Retina (tissue), 1 donor: ENCODE measurements around the gene TCEAL6.
"Not testable (repeated sequence)": the region's sequence is repeated elsewhere in the genome, so short reads cannot be mapped to it uniquely, and the experiment has no call there.

ENCODE experiments used
- DNase-seq: peaks from one replicate; pipeline ENCODE4 v3.0.0-alpha.2; 2016

TCEAL6 gene

DNA sequence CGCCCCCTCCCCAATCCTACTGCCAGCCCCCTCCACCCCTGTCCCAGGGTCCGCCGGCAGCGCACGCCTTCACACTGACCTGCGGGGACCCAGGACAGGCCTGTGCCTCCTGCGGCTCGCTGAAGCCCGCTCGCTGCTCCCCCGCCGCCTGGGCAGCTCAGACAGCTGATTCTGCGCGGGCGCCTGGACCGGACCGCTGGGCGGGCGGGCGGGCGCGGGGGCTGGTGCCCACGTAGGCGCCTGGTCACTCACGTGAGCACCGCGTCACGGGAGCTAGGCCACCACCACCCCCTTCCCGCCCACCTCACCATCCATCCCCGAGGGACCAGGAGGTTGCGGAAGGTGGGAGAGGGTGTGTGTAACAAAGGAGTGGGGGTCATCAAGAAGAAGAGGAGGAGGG lies at the start of gene TCEAL6:
Gene TCEAL6, minus strand, starts transcription at position 208 of the 400 bp plus-strand sequence.
- DNase-seq, result not testable (repeated sequence)

DNA sequence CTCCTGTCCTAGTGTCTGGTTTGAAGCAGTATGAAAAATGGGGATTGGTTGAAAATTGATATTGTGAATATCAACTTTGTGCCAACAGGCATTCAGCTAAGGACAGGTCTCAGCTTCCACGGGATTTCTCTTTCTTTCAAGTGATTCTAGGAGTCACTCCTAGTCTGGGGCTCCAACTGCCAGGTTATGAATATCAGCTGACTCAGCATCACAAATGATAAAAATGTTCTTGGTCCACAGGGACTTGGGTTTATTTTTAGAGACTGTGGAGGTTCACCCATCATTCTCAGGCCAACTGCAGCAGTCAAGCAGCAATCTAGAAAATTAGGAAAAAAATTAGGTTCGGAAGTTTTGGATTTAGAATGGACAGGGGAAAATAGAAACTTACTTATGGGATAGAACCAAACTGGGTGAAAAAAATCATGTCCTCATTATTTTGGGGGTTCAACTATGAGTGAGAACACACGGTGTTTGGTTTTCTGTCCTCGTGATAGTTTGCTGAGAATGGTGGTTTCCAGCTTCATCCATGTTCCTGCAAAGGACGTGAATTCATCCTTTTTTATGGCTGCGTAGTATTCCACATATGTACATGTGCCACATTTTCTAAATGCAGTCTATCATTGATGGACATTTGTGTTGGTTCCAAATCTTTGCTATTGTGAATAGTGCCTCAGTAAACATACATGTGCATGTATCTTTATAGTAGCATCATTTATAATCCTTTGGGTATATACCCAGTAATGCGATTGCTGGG lies 43.9 kb upstream of the TCEAL6 start:
- no peak for DNase-seq

DNA sequence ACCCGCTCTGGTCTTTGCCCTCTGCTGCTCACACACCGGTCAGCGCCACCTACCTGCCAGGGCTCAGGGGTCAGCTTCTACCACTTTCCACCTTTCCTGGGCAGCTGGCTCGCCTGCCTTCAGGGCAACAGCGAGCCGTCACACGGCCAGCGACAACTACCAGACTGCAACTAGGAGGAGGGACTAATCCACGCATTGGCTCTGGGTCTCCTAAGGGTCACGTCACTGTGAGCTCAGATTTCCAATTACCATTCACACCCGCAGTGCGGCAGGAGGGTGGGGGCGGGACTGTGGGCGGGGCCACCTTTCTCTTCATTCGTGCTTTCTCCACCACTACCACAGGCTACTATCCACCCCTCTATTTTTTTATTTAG lies 13.5 kb upstream of the TCEAL6 start, which contains the start of gene BEX5:
Gene BEX5, minus strand, starts transcription at position 172 of the 374 bp plus-strand sequence. CDS start 1,712 bp downstream, outside the sequence.
- no peak for DNase-seq

DNA sequence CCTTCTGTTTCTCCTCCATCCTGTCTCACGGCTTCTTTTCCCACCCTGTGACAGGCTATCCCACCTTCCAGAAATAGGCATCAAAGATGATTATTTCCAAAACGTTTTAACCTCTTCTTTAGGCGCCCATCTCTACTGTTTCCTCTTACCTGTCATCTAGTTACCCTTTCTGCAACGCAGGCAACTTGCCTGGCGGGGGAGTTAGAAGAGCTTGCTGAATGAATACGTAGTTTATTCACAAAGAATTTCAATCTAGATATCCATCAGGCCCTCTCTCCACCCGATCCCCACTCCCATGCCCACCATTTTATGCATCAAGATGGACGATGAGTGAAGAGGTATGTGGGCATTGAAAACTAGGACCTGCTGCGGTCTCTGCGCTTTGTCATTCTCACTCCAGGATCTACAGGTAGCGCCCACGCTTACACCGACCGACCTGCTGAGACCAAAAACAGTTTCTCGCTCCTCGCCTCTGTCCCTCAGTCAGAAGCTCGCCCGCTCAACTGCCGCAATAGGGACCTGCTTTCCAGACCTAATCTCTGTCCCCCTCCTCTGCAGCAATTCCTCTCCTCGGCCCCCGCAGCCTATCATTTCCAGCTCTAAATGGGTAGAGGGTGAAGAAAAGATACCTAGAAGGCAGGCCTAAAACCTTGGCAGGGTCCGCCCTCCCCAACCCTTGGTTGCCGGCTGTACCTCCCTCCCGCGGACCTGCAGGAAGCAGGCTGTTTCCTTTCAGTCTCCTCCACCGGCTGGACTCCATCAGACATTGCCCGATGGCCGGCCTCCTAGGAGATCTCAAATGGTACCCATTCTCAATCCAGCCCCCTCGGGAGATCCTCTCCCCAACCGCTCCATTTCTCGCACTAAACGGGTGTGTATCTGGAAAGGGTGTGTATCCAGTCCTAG lies 12.9 kb upstream of the TCEAL6 start:
- DNase-seq, result peak; percentile 75

DNA sequence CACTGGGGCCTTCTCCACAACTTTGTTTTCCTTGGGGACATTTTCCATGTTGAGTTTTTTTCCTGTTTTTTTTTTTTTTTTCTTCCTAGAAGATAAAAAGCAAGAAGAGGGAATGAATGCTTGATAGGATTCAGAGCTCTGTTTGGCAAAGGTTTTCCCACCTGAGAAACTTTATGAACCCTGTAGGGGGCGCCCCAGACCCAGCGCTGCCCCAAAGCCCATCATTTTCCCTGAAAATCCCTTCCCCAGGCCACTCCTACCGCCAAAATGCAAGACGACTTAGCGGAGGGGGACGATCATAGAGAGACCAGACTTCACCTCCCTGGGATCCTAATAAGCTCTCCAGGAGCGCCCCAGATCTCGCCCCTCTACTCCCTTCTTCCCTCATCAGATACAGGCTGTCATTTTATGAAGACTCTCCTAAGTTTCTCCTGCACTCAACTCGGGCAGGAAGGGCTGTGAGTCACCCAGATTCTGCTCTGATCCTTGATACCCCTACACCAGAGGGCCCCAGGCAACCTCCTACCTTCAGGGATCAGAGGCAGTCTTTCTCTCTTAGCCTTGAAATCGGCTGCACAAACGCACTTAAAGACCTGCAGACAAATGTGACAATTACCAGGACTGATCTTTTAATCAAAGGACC lies 12.1 kb upstream of the TCEAL6 start:
- peak; percentile 42 for DNase-seq

DNA sequence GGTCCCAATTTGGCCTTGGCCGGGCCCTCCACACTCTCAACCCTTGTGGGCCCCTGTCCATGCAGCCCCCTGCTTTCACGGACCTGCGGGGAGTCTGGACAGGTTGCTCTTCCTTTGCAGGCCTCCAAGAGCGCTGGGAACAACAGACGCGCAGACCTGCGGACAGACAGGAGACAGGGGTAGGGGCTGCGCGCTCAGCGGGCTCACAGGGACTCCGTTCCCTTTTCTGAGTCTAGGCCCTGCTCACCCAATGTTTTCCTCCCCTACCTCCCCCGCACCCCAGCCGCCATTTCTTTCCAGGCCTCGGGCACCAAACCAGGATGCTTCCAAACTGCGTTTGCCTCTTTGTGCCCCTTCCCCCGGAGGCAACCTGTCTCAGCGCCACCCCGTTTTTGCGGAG lies 650 bp downstream of the TCEAL6 start:
- DNase-seq, result peak; percentile 14

DNA sequence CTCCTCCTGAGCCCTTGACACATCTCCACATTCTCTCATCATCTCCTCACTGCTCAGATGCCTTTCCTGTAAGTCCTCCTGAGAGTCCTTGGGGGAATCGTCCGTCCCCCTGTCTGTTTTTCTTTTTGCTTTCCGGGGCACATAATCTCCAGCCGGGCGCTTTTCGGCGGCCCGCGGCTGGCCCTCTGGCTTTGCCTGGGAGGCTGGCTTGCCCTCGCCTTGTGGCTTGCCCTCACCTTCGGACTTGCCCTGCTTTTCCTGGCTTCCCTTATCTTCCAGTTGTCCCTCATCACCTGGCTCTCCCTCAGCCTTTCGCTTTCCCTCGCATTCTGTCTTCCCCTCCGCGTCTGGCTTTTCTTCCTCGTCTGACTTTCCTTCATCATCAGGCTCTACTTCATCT lies 1.4 kb downstream of the TCEAL6 start:
- DNase-seq, result not testable (repeated sequence)

DNA sequence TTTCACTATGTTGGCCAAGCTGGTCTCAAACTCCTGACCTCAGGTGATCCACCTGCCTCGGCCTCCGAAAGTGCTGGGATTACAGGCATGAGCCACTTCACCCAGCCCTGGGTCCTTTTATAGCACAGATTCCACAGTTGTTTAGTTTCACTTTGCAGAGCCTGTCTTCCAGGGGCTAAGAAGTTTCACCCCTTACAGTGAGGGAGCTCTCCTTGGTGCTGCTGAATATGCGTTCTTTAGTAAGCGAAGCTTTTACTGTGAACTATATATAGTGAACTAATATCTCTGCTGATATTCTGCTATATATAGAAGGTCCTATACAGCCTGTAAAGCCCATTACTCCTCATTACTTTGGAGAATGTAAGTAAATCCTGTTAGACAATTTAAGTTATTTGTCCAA lies 4.2 kb downstream of the TCEAL6 start:
- no peak for DNase-seq

DNA sequence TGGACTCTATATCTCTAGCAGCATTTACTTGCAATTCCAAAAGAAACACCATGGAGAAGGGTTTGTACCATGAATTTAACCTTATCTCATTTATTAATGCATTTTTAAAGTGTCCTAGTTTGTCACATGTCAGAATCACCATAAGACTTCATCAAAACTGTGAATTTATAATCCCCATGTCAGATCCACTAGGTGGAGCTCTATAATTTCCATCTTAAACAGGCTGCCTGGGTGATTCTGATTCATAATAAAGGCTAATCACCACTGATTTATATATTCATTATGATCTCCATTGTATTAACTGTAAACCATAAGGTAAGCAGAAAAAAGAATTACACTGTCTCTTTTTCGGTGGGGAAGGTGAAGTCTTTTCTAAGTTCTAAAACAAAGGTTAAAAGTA lies 12.8 kb downstream of the TCEAL6 start:
- no peak for DNase-seq

DNA sequence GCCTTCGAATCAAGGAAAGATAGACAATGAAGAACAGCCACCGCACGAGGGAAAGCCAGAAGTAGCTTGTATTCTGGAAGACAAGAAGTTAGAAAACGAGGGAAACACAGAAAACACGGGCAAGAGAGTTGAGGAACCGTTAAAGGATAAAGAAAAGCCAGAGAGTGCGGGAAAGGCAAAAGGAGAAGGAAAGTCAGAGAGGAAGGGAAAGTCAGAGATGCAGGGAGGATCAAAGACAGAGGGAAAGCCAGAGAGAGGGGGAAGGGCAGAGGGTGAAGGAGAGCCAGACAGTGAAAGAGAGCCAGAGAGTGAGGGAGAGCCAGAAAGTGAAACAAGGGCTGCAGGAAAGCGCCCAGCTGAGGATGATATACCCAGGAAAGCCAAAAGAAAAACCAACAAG lies 15.4 kb downstream of the TCEAL6 start:
- peak; percentile 4 for DNase-seq

DNA sequence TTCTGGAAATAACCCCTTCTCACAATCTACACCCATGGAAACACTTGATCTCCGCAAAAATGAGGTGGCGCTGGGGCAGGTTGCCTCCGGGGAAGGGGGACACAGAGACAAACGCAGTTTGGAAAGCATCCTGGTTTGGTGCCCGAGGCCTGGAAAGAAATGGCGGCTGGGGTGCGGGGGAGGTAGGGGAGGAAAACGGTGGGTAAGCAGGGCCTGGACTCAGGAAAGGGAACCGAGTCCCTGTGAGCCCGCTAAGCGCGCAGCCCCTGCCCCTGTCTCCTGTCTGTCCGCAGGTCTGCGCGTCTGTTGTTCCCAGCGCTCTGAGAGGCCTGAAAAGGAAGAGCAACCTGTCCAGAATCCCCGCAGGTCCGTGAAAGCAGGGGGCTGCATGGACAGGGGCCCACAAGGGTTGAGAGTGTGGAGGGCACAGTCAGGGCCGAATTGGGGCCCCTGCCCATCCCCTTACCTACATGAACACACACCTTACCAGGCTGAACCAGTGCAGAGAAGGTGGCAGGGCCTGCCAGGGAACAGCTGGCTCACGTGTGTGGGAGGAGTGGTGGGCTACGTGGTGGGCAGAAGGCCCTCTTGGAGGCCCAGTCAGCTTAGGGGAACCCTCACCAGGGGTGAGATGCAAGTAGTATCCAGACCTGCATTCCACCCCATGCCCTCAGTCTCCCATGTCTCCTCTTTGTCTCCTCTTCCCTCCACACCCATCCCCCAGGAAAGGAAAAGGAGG lies 16.0 kb downstream of the TCEAL6 start:
- DNase-seq, result peak; percentile 26

DNA sequence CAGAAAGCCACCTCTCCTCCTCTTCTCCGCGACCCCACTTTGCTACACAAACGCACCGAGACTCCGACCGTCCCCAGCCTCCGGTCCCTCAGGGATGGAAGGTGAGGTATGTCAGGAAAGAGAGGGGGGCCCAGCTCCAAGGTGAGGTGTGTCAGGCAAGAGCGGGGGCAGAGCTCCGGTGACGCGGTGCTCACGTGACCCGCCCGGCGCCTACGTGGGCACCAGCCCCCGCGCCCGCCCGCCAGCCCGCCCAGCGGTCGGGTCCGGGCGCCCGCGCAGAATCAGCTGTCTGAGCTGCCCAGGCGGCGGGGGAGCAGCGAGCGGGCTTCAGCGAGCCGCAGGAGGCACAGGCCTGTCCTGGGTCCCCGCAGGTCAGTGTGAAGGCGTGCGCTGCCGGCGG lies 16.8 kb downstream of the TCEAL6 start, which contains the start of gene TCEAL2:
Gene TCEAL2, plus strand, starts transcription at position 244 of the 400 bp plus-strand sequence. CDS start 1,152 bp downstream, outside the sequence.
- peak; percentile 64 for DNase-seq

DNA sequence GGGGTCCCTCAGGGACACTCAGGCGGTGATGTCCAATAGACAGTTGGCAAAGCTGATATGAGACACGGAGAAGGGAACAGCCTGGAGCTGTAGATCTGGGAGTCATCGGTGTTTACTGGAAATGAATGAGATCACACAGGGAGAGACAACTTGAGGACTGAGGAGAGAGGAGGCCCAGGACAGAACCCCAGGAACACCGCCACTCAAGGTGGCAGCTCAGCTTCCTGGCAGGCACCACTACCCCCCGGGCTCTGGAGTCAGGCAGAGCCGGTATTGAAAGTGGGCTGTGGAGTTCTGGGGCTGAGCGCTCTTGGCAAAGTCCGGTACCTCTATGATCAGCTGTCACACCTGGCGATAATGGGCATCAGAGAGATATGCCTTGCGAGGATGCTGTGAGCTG lies 17.3 kb downstream of the TCEAL6 start:
- DNase-seq, result not testable (repeated sequence)

DNA sequence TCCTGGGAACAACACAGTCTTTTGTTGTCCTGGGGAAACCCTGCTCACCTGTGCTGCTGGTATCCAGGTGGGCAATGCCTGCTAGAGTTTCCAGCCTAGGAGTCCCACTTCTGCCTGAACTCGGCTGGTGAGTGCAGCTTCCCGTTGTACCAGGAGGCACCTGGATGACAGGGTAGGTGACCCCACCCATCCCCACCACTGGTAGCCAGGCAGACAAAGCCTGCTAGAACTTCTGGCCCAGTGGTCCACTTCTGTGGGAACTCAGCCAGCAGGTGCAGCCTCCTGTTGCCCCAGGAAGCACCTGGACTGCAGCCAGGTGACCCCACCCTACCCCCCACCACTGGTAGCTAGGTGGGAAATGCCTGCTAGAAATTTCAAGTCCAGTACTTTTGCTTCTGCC lies 26.5 kb downstream of the TCEAL6 start:
- DNase-seq, result no peak

DNA sequence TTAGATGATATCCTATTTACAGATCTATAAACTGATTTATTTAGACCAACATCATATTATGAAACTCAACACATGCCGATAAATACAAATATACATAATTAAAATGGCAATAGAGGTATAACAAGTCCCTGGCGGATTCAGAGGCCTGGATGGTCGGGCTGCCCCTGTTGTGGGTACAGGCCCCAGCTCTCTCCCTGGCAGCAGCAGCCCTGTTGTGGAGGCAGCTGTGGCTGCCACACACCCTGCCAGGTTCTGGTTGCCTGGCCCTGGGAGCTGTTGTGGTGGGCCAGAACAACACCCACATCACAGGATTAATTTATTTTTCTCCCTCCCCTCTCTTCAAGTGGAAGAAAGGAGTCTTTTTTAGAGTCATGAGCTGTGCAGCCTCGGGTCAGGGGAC lies 28.9 kb downstream of the TCEAL6 start:
- no peak for DNase-seq
